ENCODE data around the gene PPP2R3A. TPM values are rescaled to one million over a fixed set of nuclear protein-coding genes. Genes with fewer than 3 reads are reported as not detected.

PPP2R3A gene
- total RNA-seq, 6 experiments from 2014 or later, result 21.2 to 26.1 (median 24.8) TPM

GRCh38 chr3:136149667-136150066, 184.1 kb downstream of the PPP2R3A start:
- Mint-ChIP-seq H3K4me3 (peak overlapping the region; percentile 11), H3K36me3 (ENCODE audit: low read depth) (peaks cover 29% of the 10 kb centered on the region), H3K4me1 (ENCODE audit: low read depth) (peaks cover 84% of the 10 kb centered on the region), H3K27me3 (ENCODE audit: insufficient read depth) (peaks cover 3% of the 10 kb centered on the region; the same call in 1 of the 2 replicates), H3K27ac (peak overlapping the region; percentile 71), H3K9me3 (no peaks in the 10 kb centered on the region)
- DNase-seq, result peak; percentile 50
- no peak for TF ChIP-seq CTCF (IDR thresholded peaks at IDR 0.05)

- no peak for TF ChIP-seq CTCF (IDR thresholded peaks at IDR 0.05)
- Mint-ChIP-seq H3K9me3 (no peaks in the 10 kb centered on the region), H3K27me3 (ENCODE audit: insufficient read depth) (peaks cover 3% of the 10 kb centered on the region; the same call in 1 of the 2 replicates), H3K4me3 (no peak overlapping the region), H3K4me1 (ENCODE audit: low read depth) (peaks cover 76% of the 10 kb centered on the region), H3K27ac (peak overlapping the region; percentile 16; the same call in 1 of the 2 replicates), H3K36me3 (ENCODE audit: low read depth) (peaks cover 27% of the 10 kb centered on the region)
- DNase-seq, result no peak
Observed at GRCh38 chr3:136151219-136151618, 185.7 kb downstream of the PPP2R3A start.

DNA sequence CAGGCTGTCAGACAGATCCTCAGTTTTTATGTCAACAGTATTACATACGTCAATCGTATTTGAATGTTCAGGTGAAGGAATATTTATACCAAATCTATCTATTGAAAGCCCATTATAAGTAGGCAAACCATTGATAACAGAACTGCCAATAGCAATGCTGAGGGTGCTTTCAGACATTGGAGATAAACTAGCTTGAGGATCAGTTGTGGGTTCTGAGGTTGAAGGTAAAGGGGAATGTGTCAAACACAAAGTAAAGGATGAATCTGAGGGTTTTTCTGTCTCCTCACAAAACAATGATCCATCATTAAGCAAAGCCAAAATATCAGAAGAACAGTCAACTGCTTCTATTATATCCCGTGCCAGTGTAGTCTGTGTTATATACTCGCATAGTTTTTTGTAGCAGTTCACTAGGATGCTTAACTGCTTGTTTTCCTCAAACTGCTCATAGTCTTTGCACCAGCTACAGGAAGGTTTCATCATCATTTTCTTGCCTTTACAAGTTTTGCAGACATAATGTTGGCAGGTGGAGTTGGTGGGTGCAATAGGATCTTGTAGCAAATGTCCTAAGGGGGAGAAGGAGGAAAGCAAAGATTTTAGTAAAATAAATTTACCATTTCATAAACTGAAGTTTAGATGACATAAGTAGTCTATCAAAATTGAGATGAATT, 186.8 kb downstream of the PPP2R3A start:
- DNase-seq, result no peak
- Mint-ChIP-seq H3K36me3 (ENCODE audit: low read depth) (peaks cover 28% of the 10 kb centered on the region), H3K9me3 (no peaks in the 10 kb centered on the region), H3K4me3 (no peak overlapping the region), H3K4me1 (ENCODE audit: low read depth) (peaks cover 66% of the 10 kb centered on the region), H3K27me3 (ENCODE audit: insufficient read depth) (no peaks in the 10 kb centered on the region; the same call in 1 of the 2 replicates), H3K27ac (0 out of 2 replicates have a peak overlapping the region, but pooled peaks have one; percentile 29)
- no peak for TF ChIP-seq CTCF (IDR thresholded peaks at IDR 0.05)

- no peak overlapping the region for H3K4me3 Mint-ChIP-seq
- H3K4me1 Mint-ChIP-seq (ENCODE audit: low read depth), result peaks cover 66% of the 10 kb centered on the region
- peaks cover 28% of the 10 kb centered on the region for H3K36me3 Mint-ChIP-seq (ENCODE audit: low read depth)
Observed at GRCh38 chr3:136152963-136153362, 187.4 kb downstream of the PPP2R3A start.

DNA sequence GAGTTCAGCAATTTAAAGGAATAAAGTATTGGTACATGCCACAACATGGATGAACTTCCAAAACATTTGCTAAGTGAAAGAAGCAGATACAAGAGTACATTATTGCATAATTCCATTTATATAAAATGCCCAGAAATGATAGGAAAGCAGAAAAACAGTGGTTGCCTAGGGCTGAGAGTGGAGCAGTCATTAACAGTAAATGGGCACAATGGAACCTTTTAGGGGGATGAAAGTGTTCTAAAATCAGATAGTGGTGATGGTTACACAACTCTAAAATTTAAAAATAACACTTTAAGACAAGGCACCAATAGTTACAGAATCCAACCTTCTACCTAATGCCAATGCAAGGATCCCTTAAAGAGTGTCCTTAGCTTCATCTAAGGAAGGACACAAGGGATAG, 196.0 kb downstream of the PPP2R3A start:
- Mint-ChIP-seq H3K27me3 (ENCODE audit: insufficient read depth) (no peaks in the 10 kb centered on the region; the same call in 1 of the 2 replicates), H3K4me1 (ENCODE audit: low read depth) (peaks cover 39% of the 10 kb centered on the region), H3K27ac (no peak overlapping the region), H3K4me3 (no peak overlapping the region), H3K36me3 (ENCODE audit: low read depth) (peaks cover 13% of the 10 kb centered on the region), H3K9me3 (no peaks in the 10 kb centered on the region)
- no peak for TF ChIP-seq CTCF (IDR thresholded peaks at IDR 0.05)
- no peak for DNase-seq

More at GRCh38 chr3:136152963-136153362, 187.4 kb downstream of the PPP2R3A start:
- Mint-ChIP-seq H3K27ac (peak overlapping the region; percentile 58; the same call in 1 of the 2 replicates), H3K27me3 (ENCODE audit: insufficient read depth) (no peaks in the 10 kb centered on the region; the same call in 1 of the 2 replicates), H3K9me3 (no peaks in the 10 kb centered on the region)
- no peak for TF ChIP-seq CTCF (IDR thresholded peaks at IDR 0.05)
- no peak for DNase-seq
